Measurements from ENCODE around the gene SPRR5. TPM values are rescaled to one million over a fixed set of nuclear protein-coding genes. Genes with fewer than 3 reads are reported as not detected.

The SPRR5 gene
- total RNA-seq, 2 experiments from 2014 or later, result not detected

DNA sequence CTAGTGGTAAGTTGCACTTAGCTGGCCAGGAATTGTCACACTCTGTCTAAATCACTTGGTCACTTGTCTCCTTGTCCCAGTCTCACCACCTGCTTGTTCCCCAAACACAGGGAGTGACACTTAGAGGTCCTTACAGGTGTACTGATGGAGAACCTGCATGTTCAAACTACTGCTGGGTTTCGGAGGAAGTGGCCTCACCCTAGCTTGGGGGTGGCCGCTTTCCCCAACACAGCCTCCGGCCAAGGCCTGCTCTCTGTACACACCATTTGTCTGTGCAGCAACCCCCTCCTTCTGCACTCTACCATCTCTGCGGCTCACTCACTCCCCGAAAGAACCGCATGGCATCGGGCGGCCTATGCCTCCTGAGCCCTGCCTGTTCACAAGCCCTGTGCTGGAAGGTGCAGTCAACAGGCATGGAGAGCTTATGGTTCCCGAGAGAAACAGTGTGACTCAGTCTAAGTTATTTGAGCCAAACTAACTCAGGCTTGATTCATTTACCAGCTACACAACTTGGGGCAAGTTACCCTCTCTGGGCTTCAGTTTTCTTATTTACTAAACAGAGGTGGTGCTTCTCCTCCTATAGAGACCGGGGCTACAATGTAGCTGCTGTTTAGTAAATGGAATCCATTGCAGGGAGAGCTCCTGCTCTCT, 12.9 kb downstream of the SPRR5 start:
- H3K36me3 Mint-ChIP-seq (ENCODE audit: low read depth), result no peaks in the 10 kb centered on the region
- H3K4me1 ChIP-seq (ENCODE audit: insufficient read depth, low read length), result no peaks in the 10 kb centered on the region
- ChIA-PET CTCF (no interaction called here), POLR2A (no interaction called here)
- H3K9me3 Mint-ChIP-seq, result no peaks in the 10 kb centered on the region
- TF ChIP-seq, protein P1, sequence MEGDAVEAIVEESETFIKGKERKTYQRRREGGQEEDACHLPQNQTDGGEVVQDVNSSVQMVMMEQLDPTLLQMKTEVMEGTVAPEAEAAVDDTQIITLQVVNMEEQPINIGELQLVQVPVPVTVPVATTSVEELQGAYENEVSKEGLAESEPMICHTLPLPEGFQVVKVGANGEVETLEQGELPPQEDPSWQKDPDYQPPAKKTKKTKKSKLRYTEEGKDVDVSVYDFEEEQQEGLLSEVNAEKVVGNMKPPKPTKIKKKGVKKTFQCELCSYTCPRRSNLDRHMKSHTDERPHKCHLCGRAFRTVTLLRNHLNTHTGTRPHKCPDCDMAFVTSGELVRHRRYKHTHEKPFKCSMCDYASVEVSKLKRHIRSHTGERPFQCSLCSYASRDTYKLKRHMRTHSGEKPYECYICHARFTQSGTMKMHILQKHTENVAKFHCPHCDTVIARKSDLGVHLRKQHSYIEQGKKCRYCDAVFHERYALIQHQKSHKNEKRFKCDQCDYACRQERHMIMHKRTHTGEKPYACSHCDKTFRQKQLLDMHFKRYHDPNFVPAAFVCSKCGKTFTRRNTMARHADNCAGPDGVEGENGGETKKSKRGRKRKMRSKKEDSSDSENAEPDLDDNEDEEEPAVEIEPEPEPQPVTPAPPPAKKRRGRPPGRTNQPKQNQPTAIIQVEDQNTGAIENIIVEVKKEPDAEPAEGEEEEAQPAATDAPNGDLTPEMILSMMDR (IDR thresholded peaks at IDR 0.05), result no peak
- no peaks in the 10 kb centered on the region for H3K4me1 Mint-ChIP-seq (ENCODE audit: low read depth)
- ATAC-seq (ENCODE audit: poor library complexity), result no peak
- no peak for DNase-seq
- no peak overlapping the region for H3K4me3 Mint-ChIP-seq
- no peak overlapping the region for H3K4me3 ChIP-seq (ENCODE audit: low read length)
- peaks cover 29% of the 10 kb centered on the region for H3K27me3 Mint-ChIP-seq
- intact Hi-C loops (cut with DNase I, micrococcal nuclease), result no loop called here
- peaks cover 0 to 2% of the 10 kb centered on the region in 2 experiments for H3K27me3 ChIP-seq (ENCODE audit: control insufficient read depth in 1 of 2, insufficient read depth in 2 of 2, low read length in 2 of 2)
- H3K27ac Mint-ChIP-seq, result no peak overlapping the region
- peaks cover 0 to 6% of the 10 kb centered on the region in 2 experiments for H3K9me3 ChIP-seq (ENCODE audit: control insufficient read depth in 1 of 2, insufficient read depth in 1 of 2, low read length in 2 of 2)
- H3K27ac ChIP-seq (ENCODE audit: low read depth in 1 of 2, low read length in 2 of 2), result no peak overlapping the region
- no peaks in the 10 kb centered on the region for H3K36me3 ChIP-seq (ENCODE audit: insufficient read depth, low read length)

DNA sequence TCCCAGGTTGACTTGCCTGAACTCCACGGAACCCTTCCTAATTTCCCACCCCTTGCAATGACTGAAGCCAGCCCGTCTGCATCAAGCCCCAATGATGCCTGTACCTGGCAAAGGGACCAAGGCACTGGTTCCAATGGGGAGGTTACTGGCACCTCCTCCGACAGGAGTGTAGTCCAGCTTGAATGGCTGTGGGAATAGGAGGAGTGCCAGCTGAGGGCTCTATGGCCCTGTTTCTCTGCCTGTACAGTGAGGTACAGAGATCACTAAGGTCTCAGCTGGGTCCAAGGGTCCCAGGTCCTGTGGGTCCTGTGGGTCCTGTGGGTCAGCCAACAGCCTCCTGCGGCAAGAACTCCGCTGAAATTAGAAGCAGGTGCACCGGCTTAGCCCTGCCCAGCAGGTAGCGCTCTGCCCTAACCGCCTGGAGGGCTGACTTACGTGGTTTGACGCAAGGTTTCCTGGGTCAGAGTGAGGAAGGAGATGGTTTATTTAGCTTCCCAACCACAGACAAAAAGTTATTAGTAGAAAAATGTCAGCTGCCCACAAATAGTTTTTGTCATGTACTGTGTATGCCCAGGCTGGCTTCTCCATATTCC, 13.5 kb downstream of the SPRR5 start:
- TF ChIP-seq, protein P1 (IDR thresholded peaks at IDR 0.05), result no peak
- Histone ChIP-seq H3K4me3 (ENCODE audit: low read length) (no peak overlapping the region), H3K9me3 (ENCODE audit: control insufficient read depth in 1 of 2, insufficient read depth in 1 of 2, low read length in 2 of 2) (peaks cover 0 to 6% of the 10 kb centered on the region in 2 experiments), H3K36me3 (ENCODE audit: insufficient read depth, low read length) (no peaks in the 10 kb centered on the region), H3K27me3 (ENCODE audit: control insufficient read depth in 1 of 2, insufficient read depth in 2 of 2, low read length in 2 of 2) (peaks cover 0 to 3% of the 10 kb centered on the region in 2 experiments), H3K4me1 (ENCODE audit: insufficient read depth, low read length) (no peaks in the 10 kb centered on the region), H3K27ac (ENCODE audit: low read depth in 1 of 2, low read length in 2 of 2) (no peak overlapping the region)
- no peak for ATAC-seq (ENCODE audit: poor library complexity)
- CTCF ChIA-PET, result no interaction called here
- intact Hi-C loops (cut with DNase I, micrococcal nuclease), result no loop called here
- no peak overlapping the region for H3K27ac Mint-ChIP-seq
- DNase-seq, result no peak
- peaks cover 36% of the 10 kb centered on the region for H3K27me3 Mint-ChIP-seq
- no peak overlapping the region for H3K4me3 Mint-ChIP-seq
- POLR2A ChIA-PET, result no interaction called here
- no peaks in the 10 kb centered on the region for H3K36me3 Mint-ChIP-seq (ENCODE audit: low read depth)
- H3K9me3 Mint-ChIP-seq, result no peaks in the 10 kb centered on the region
- no peaks in the 10 kb centered on the region for H3K4me1 Mint-ChIP-seq (ENCODE audit: low read depth)

DNA sequence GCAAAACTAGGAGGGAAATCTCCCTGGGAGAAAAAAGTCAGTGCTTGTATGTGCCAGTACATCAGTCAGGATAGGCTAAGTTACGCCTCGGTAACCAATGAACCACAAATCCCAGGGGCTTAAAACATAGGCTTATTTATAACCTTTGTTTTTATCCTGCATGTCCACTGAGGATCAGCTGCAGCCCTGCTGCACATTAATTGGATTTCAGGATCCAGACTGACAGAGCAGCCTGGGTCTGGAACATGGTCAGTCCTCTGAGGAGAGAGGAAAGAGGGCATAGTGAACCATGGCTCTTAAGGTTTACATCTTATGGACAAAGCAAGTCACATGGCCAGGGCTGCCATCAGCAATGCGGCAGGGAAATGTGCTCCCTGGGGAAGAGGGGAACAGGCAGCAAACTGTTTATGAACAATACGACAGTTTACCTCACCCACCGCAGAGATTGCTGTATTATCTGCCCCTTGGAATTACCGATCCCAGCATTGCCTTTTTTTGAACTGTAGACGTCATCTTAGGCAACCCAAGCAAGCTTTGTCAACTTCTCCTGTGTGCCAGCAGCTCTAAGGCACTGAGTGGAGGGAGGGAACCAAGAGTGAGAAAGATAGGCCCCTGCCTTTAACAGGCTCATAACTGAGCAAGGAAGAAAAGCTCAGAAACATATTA, 14.4 kb downstream of the SPRR5 start:
- Histone ChIP-seq H3K27me3 (ENCODE audit: control insufficient read depth in 1 of 2, insufficient read depth in 2 of 2, low read length in 2 of 2) (peaks cover 0 to 7% of the 10 kb centered on the region in 2 experiments), H3K4me1 (ENCODE audit: insufficient read depth, low read length) (no peaks in the 10 kb centered on the region), H3K27ac (ENCODE audit: low read depth in 1 of 2, low read length in 2 of 2) (no peak overlapping the region), H3K36me3 (ENCODE audit: insufficient read depth, low read length) (no peaks in the 10 kb centered on the region), H3K4me3 (ENCODE audit: low read length) (no peak overlapping the region), H3K9me3 (ENCODE audit: control insufficient read depth in 1 of 2, insufficient read depth in 1 of 2, low read length in 2 of 2) (peaks cover 0 to 6% of the 10 kb centered on the region in 2 experiments)
- ChIA-PET POLR2A (no interaction called here), CTCF (no interaction called here)
- Mint-ChIP-seq H3K27me3 (peaks cover 44% of the 10 kb centered on the region), H3K4me3 (no peak overlapping the region), H3K9me3 (no peaks in the 10 kb centered on the region), H3K36me3 (ENCODE audit: low read depth) (no peaks in the 10 kb centered on the region), H3K27ac (no peak overlapping the region), H3K4me1 (ENCODE audit: low read depth) (no peaks in the 10 kb centered on the region)
- intact Hi-C loops (cut with DNase I, micrococcal nuclease), result no loop called here
- TF ChIP-seq, protein P1 (IDR thresholded peaks at IDR 0.05), result no peak
- ATAC-seq (ENCODE audit: poor library complexity) (no peak), DNase-seq (no peak)
